A549 (cell line): ENCODE results near the gene EYA3.

Experiments
- EP300 ChIP-seq, 2 experiments: fragments of >200 bp; sonication (Bioruptor Twin); formaldehyde crosslinking; IDR thresholded peaks; 2 replicates in 1 of 2; 3 replicates in 1 of 2; pipeline ENCODE4 v1.6.1; 2016 to 2017
- HMGXB4 ChIP-seq: fragments of 250-450 bp; sonication (Bioruptor Pico); IDR thresholded peaks from 2 replicates; pipeline ENCODE4 v1.5.0; 2021; ENCODE audit warnings: mild to moderate bottlenecking, moderate library complexity, borderline replicate concordance

- TF ChIP-seq HMGXB4 (CRISPR knock-in tag) (no peak), EP300 (IDR thresholded peaks at IDR 0.05) (no peak)
These were observed 95.2 kb downstream of the EYA3 start for GRCh38 chr1:27993241-27993640.
